Testis (tissue), 3 donors: Measurements from ENCODE around the gene MAP3K20. TPM values are rescaled to one million over a fixed set of nuclear protein-coding genes. Genes with fewer than 3 reads are reported as not detected.

ENCODE experiments used
- DNase-seq: peaks from one replicate; pipeline ENCODE4 v3.0.0-alpha.2; 2019
- H3K27ac ChIP-seq, 2 donors: fragments of 200-600 bp; sonication (generic); one replicate each; pipeline ENCODE4 v1.5.1; 2019
- H3K27me3 ChIP-seq: fragments of 200-600 bp; sonication (generic); one replicate; pipeline ENCODE4 v1.5.1; 2019
- H3K36me3 ChIP-seq: fragments of 200-600 bp; sonication (generic); one replicate; pipeline ENCODE4 v1.5.1; 2017; ENCODE audit warnings: low read depth; ENCODE audit errors: missing control alignments
- H3K4me1 ChIP-seq: fragments of 200-600 bp; sonication (generic); one replicate; pipeline ENCODE4 v1.5.1; 2019
- H3K4me3 ChIP-seq, 2 donors: fragments of 200-600 bp; sonication (generic); one replicate each; pipeline ENCODE4 v1.5.1; 2017 to 2019
- H3K9me3 ChIP-seq: fragments of 200-600 bp; sonication (generic); one replicate; pipeline ENCODE4 v1.5.1; 2017
- CTCF ChIP-seq, 3 experiments: fragments of 450-650 bp in 2 of 3; fragments of 200-600 bp in 1 of 3; sonication (generic) in 1 of 3; IDR thresholded peaks; one replicate each; pipeline ENCODE4 v1.5.1; 2016 to 2019; ENCODE audit warnings: antibody characterized with exemption in 3 of 3, mild to moderate bottlenecking in 2 of 3, moderate library complexity in 1 of 3
- POLR2A ChIP-seq: fragments of 450-650 bp; IDR thresholded peaks from one replicate; pipeline ENCODE4 v1.6.1; 2017; ENCODE audit warnings: antibody characterized with exemption, mild to moderate bottlenecking, moderate library complexity
- WGBS, 2 donors: methylation state at CpG; one replicate each; pipeline ENCODE4 v1.1.5; 2018; 5-methylcytosine and 5-hydroxymethylcytosine counted together
- intact Hi-C: fragments of 100-400 bp; cut with DNase I; formaldehyde crosslinking; loops from one replicate; pipeline ENCODE4 v1.15.1; 2023; ENCODE audit warnings: low total_unique reads
- polyA plus RNA-seq: library from polyadenylated mRNA; stranded (reverse); fragments of 350-450 nt; fragmentation: Illumina TruSeq; extraction: RNeasy Lipid Tissue Mini Kit (QIAGEN cat#74804); gene quantifications from one replicate; pipeline ENCODE4 v1.2.3, GENCODE V29; 2014; ENCODE audit warnings: low read depth, low replicate concordance; ENCODE audit not compliant: insufficient read depth
- total RNA-seq, 2 donors: library from RNA; depleted of rRNA; stranded (reverse); fragments of >200 nt; gene quantifications; one replicate each; pipeline ENCODE4 v1.2.3, GENCODE V29; 2016

The MAP3K20 gene
- total and polyA plus RNA-seq, 3 donors from 2014 or later = 20.7 to 30.8 (median 25.3) TPM

DNA sequence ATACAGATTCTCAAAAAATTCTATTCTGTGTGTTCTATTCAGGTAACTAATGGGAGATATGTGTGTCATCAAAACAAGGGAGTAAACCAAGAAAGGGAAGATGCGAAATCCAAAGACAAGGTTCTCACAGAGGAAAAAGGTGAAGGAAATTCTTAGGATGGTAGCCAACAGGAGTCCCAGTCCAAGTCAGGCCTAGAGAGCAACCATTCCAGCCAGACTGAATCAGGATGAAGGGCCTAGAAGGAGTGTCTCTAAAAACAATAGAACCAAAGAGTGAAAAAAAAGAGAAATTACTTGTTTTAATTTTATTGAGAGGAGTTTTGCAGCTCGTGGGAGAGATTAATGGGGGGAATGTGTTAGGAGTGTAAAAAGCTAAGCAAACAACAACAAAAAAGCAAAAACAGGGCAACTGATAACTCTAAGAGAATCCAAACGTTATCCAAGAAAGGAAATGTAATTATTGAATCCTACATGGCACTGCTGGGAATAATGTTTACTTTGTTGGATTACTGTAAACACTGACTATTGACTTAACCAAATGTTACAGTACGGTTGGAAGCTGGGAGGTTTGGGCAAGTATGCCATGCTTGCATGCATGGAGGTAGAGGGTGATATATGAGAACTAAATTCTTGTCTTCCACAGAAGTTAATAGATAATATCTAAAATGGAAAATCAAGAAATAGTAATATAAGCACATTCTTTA is 12.3 kb downstream of the MAP3K20 start:
- no peaks in the 10 kb centered on the region for H3K9me3 ChIP-seq
- no peak overlapping the region for H3K4me3 ChIP-seq
- DNase-seq = no peak
- H3K27ac ChIP-seq = no peak overlapping the region
- TF ChIP-seq CTCF (IDR thresholded peaks at IDR 0.05) (no peak), POLR2A (no peak)
- WGBS, 2 donors = 79 to 83% methylated on average over 4 of the region's 4 CpGs
- H3K27me3 ChIP-seq = no peaks in the 10 kb centered on the region
- intact Hi-C loops = no loop called here
- peaks cover 28% of the 10 kb centered on the region for H3K4me1 ChIP-seq
- H3K36me3 ChIP-seq = no peaks in the 10 kb centered on the region

GRCh38 chr2:173090276-173090877 is 14.7 kb downstream of the MAP3K20 start:
- TF ChIP-seq CTCF (IDR thresholded peaks at IDR 0.05) (no peak), POLR2A (no peak)
- intact Hi-C loops = no loop called here
- Histone ChIP-seq H3K9me3 (no peaks in the 10 kb centered on the region), H3K27ac (peak overlapping the region; percentile 8 to 74), H3K4me1 (peaks cover 21% of the 10 kb centered on the region), H3K36me3 (no peaks in the 10 kb centered on the region), H3K4me3 (no peak overlapping the region), H3K27me3 (no peaks in the 10 kb centered on the region)
- 28 to 50% methylated on average over 10 to 11 of the region's 11 CpGs for WGBS, 2 donors
- DNase-seq = peak; percentile 42

- H3K36me3 ChIP-seq = no peaks in the 10 kb centered on the region
- no peaks in the 10 kb centered on the region for H3K9me3 ChIP-seq
- H3K4me1 ChIP-seq = peaks cover 21% of the 10 kb centered on the region
- WGBS, 2 donors = 35 to 54% methylated on average over 10 of the region's 10 CpGs
- intact Hi-C loops = no loop called here
- TF ChIP-seq CTCF (IDR thresholded peaks at IDR 0.05) (peak in 1 of 3 experiments; percentile 21), POLR2A (no peak)
- H3K4me3 ChIP-seq = no peak overlapping the region
- DNase-seq = peak; percentile 61
- H3K27me3 ChIP-seq = no peaks in the 10 kb centered on the region
- peak overlapping the region; percentile 8 to 74 for H3K27ac ChIP-seq
Measured at GRCh38 chr2:173090973-173091660, 15.5 kb downstream of the MAP3K20 start.

- H3K36me3 ChIP-seq = no peaks in the 10 kb centered on the region
- no peak for DNase-seq
- H3K4me1 ChIP-seq = peaks cover 21% of the 10 kb centered on the region
- intact Hi-C loops = no loop called here
- WGBS, 2 donors = 86 to 92% methylated on average over 4 of the region's 4 CpGs
- peak overlapping the region; percentile 8 to 74 for H3K27ac ChIP-seq
- H3K9me3 ChIP-seq = no peaks in the 10 kb centered on the region
- H3K27me3 ChIP-seq = no peaks in the 10 kb centered on the region
- no peak for TF ChIP-seq CTCF (IDR thresholded peaks at IDR 0.05)
- TF ChIP-seq POLR2A = no peak
- no peak overlapping the region for H3K4me3 ChIP-seq
Measured at GRCh38 chr2:173091910-173092309, 16.3 kb downstream of the MAP3K20 start.
